A673 (cell line): ENCODE measurements around the gene PID1.

Source experiments
- CTCF ChIP-seq: fragments of 300-800, 200-600 bp; sonication (generic); conservative IDR thresholded peaks from 2 replicates; pipeline ENCODE4 v1.5.1; 2017; ENCODE audit warnings: low read depth, mild to moderate bottlenecking, antibody characterized with exemption, low read length, moderate library complexity, mixed read lengths
- EZH2 ChIP-seq: fragments of 200-600 bp; sonication (generic); IDR thresholded peaks from 2 replicates; pipeline ENCODE4 v1.6.1; 2017; ENCODE audit warnings: borderline replicate concordance, low read depth, mild to moderate bottlenecking, mixed read lengths, antibody characterized with exemption, low read length; ENCODE audit not compliant: poor library complexity, severe bottlenecking

GRCh38 chr2:229180658-229181057 lies 90.4 kb downstream of the PID1 start:
- no peak for TF ChIP-seq CTCF
- TF ChIP-seq EZH2, result no peak
